Tibial nerve (tissue), 4 donors: Measurements from ENCODE around the gene RBM33.

Experiments
- CTCF ChIP-seq, 5 experiments: fragments of 200-600 bp in 3 of 5; fragments of 450-650 bp in 2 of 5; sonication (generic) in 3 of 5; IDR thresholded peaks; one replicate each; pipeline ENCODE4 v1.5.1; 2016 to 2019; ENCODE audit warnings: antibody characterized with exemption in 5 of 5, mild to moderate bottlenecking in 3 of 5, moderate library complexity in 2 of 5
- EP300 ChIP-seq, 2 donors: sonication (generic); formaldehyde crosslinking; IDR thresholded peaks; one replicate each; pipeline ENCODE4 v1.6.1; 2017; ENCODE audit warnings: antibody characterized with exemption in 2 of 2, mild to moderate bottlenecking in 1 of 2
- POLR2A ChIP-seq, 2 donors: fragments of 450-650 bp; IDR thresholded peaks; one replicate each; pipeline ENCODE4 v1.6.1; 2017; ENCODE audit warnings: antibody characterized with exemption in 2 of 2, mild to moderate bottlenecking in 2 of 2, moderate library complexity in 2 of 2

- TF ChIP-seq EP300 (IDR thresholded peaks at IDR 0.05) = no peak
- no peak for TF ChIP-seq POLR2A (IDR thresholded peaks at IDR 0.05)
- TF ChIP-seq CTCF (IDR thresholded peaks at IDR 0.05) = no peak
These were observed 579 bp downstream of the RBM33 start for GRCh38 chr7:155644971-155645509.
